PC-3 (cell line): ENCODE measurements around the gene CDH4. TPM values are rescaled to one million over a fixed set of nuclear protein-coding genes. Genes with fewer than 3 reads are reported as not detected.

ENCODE experiments used
- ATAC-seq: fragments of 200-7000 bp; cut with Tn5 transposase; 2 replicates; pipeline ENCODE4 v1.9.1; 2020; ENCODE audit warnings: mild to moderate bottlenecking, moderate library complexity
- BruUV-seq: library from RNA; stranded (reverse); fragments of 400-500 nt; replicated peaks from 2 replicates; lab custom pipeline; 2021; lab: Mats Ljungman, UMichigan
- CTCF ChIA-PET: fragments of 300-600 bp; sonication (Branson Sonifier 250); formaldehyde crosslinking; loops from one replicate; lab custom pipeline; 2022; ENCODE audit warnings: antibody characterized with exemption; lab: Charles Lee
- POLR2A ChIA-PET: fragments of 300-600 bp; sonication (Branson Sonifier 250); formaldehyde crosslinking; loops from one replicate; lab custom pipeline; 2022; ENCODE audit warnings: antibody characterized with exemption; ENCODE audit not compliant: unreplicated experiment; lab: Charles Lee
- DNase-seq: peaks from one replicate; pipeline ENCODE4 v3.0.0-alpha.2; 2015
- H2AFZ ChIP-seq: fragments of 300-600 bp; sonication (generic); 2 replicates; pipeline ENCODE4 v1.6.0; 2016; ENCODE audit warnings: antibody characterized with exemption, low read length
- H3F3A ChIP-seq: fragments of 300-600 bp; sonication (generic); one replicate; pipeline ENCODE4 v1.6.0; 2017; ENCODE audit warnings: antibody characterized with exemption, low read length, control low read depth, mild to moderate bottlenecking; ENCODE audit not compliant: unreplicated experiment
- H3K27ac ChIP-seq: fragments of 300-600 bp; sonication (generic); 2 replicates; pipeline ENCODE4 v1.5.1; 2016; ENCODE audit warnings: mild to moderate bottlenecking, low read length
- H3K27me3 ChIP-seq: fragments of 300-600 bp; sonication (generic); 2 replicates; pipeline ENCODE4 v1.6.1; 2016; ENCODE audit warnings: low read length, mixed read lengths
- H3K36me3 ChIP-seq: fragments of 300-600 bp; sonication (generic); 2 replicates; pipeline ENCODE4 v1.6.1; 2016; ENCODE audit warnings: low read depth, mixed run types, low read length, mixed read lengths
- H3K4me1 ChIP-seq: fragments of 300-600 bp; sonication (generic); 2 replicates; pipeline ENCODE4 v1.5.1; 2016; ENCODE audit warnings: low read length; ENCODE audit not compliant: insufficient read depth
- H3K4me2 ChIP-seq: fragments of 300-600 bp; sonication (generic); 2 replicates; pipeline ENCODE4 v1.6.0; 2016; ENCODE audit warnings: low read length
- H3K4me3 ChIP-seq: fragments of 300-600 bp; sonication (generic); 2 replicates; pipeline ENCODE4 v1.5.1; 2016; ENCODE audit warnings: mild to moderate bottlenecking, low read length, mixed read lengths
- H3K79me2 ChIP-seq: fragments of 300-600 bp; sonication (generic); 2 replicates; pipeline ENCODE4 v1.6.1; 2017; ENCODE audit warnings: low read length, mixed read lengths
- H3K9ac ChIP-seq: fragments of 300-600 bp; sonication (generic); 2 replicates; pipeline ENCODE4 v1.6.0; 2016; ENCODE audit warnings: mild to moderate bottlenecking, low read length
- H3K9me2 ChIP-seq: fragments of 300-600 bp; sonication (generic); replicated peaks from 2 replicates; pipeline ENCODE4 v1.6.1; 2016; ENCODE audit warnings: mixed run types, low read length, mixed read lengths
- H3K9me3 ChIP-seq: fragments of 300-600 bp; sonication (generic); 2 replicates; pipeline ENCODE4 v1.6.1; 2016; ENCODE audit warnings: low read length, mixed read lengths
- H4K20me1 ChIP-seq: fragments of 300-600 bp; sonication (generic); 2 replicates; pipeline ENCODE4 v1.6.1; 2016; ENCODE audit warnings: low read length, mixed read lengths
- EZH2 ChIP-seq: fragments of 300-600 bp; sonication (generic); IDR thresholded peaks from one replicate; pipeline ENCODE4 v1.6.1; 2017; ENCODE audit warnings: antibody characterized with exemption, mild to moderate bottlenecking, low read length; ENCODE audit not compliant: unreplicated experiment
- EZH2phosphoT487 ChIP-seq: fragments of 300-600 bp; sonication (generic); IDR thresholded peaks from 2 replicates; pipeline ENCODE4 v1.6.1; 2018; ENCODE audit warnings: mild to moderate bottlenecking, antibody characterized with exemption, low read length, borderline replicate concordance
- intact Hi-C: fragments of 100-400 bp; cut with micrococcal nuclease; formaldehyde crosslinking; loops from 2 replicates; pipeline ENCODE4 v1.9.0; 2023
- total RNA-seq: library from RNA; depleted of rRNA; stranded (reverse); fragments of >200 nt; gene quantifications from 2 replicates; pipeline ENCODE4 v1.2.3, GENCODE V29; 2014
- TF ChIP-seq, protein P1 (sequence below): fragments of 300-600 bp; sonication (generic); conservative IDR thresholded peaks from 2 replicates; pipeline ENCODE4 v1.5.1; 2017; ENCODE audit warnings: antibody characterized with exemption, low read depth, mild to moderate bottlenecking, low read length

The CDH4 gene
- total RNA-seq, 1 experiment from 2014 or later, result not detected

DNA sequence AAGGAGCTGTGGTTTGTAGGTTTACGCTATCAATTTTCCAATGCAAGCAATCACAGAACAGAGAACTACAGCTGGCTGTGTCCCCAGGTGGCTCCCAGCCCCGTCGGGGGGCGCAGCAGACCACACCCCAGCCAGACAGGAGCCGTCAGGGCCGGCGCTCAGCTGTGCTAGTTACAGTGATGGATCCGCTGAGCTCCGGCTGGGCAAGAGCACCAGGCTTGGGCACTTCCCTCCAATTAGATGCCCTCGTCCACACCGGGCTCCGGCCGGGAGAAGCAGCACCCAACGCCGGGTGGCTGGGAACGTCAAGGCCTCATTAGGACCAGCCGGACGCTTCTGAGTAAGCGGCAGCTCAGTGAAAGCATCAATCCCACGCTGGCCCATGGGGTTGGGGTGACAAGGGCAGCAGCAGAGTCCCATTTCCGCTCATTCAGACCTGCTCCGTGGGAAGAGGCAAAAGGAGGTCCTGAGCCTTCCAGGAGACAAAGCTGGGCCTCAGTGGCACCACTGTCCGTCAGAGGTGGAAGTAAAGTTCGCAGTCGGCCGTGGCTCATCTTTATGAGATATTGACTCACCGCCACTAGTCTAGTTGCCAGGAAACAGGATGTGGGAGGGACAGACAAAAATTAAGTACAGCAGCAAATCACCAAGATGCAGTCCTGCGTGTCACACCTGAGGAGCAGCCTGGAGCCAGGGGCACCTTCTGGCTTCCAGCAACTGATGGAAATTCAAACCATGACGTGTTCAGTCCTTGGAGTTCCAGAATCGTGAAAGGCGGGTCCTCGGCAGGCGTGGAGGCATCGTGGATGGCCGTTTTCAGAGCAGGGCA is 649.5 kb downstream of the CDH4 start:
- peak overlapping the region; percentile 13; the same call in 1 of the 2 replicates for H3K4me3 ChIP-seq
- peak overlapping the region; percentile 58 for H3K4me2 ChIP-seq
- H3K36me3 ChIP-seq, result no peaks in the 10 kb centered on the region
- peaks cover 8% of the 10 kb centered on the region; the same call in 1 of the 2 replicates for H3K4me1 ChIP-seq
- H2AFZ ChIP-seq, result peak overlapping the region; percentile 37; the same call in 1 of the 2 replicates
- peak; percentile 80 for DNase-seq
- H3K79me2 ChIP-seq, result no peaks in the 10 kb centered on the region
- H4K20me1 ChIP-seq, result no peaks in the 10 kb centered on the region
- no peak overlapping the region for H3K27ac ChIP-seq
- no peaks in the 10 kb centered on the region for H3K9me2 ChIP-seq
- no peak overlapping the region for H3K9ac ChIP-seq
- intact Hi-C loops, result no loop called here
- H3K9me3 ChIP-seq, result no peaks in the 10 kb centered on the region
- POLR2A ChIA-PET, result interaction anchor here (0.6 kb wide), 1 partner anchor 974 kb away, joined by 3 read pairs; no protein-coding TSS in a partner anchor
- H3K27me3 ChIP-seq, result peaks cover 60% of the 10 kb centered on the region
- CTCF ChIA-PET, result interaction anchor here (0.5 kb wide), 1 partner anchor 1400 kb away, joined by 4 read pairs; no protein-coding TSS in a partner anchor
- TF ChIP-seq EZH2phosphoT487 (no peak), EZH2 (no peak)
- TF ChIP-seq, protein P1, sequence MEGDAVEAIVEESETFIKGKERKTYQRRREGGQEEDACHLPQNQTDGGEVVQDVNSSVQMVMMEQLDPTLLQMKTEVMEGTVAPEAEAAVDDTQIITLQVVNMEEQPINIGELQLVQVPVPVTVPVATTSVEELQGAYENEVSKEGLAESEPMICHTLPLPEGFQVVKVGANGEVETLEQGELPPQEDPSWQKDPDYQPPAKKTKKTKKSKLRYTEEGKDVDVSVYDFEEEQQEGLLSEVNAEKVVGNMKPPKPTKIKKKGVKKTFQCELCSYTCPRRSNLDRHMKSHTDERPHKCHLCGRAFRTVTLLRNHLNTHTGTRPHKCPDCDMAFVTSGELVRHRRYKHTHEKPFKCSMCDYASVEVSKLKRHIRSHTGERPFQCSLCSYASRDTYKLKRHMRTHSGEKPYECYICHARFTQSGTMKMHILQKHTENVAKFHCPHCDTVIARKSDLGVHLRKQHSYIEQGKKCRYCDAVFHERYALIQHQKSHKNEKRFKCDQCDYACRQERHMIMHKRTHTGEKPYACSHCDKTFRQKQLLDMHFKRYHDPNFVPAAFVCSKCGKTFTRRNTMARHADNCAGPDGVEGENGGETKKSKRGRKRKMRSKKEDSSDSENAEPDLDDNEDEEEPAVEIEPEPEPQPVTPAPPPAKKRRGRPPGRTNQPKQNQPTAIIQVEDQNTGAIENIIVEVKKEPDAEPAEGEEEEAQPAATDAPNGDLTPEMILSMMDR, result no peak
- BruUV-seq, result no TSS peak
- peak; percentile 75 for ATAC-seq
- H3F3A ChIP-seq, result no peaks in the 10 kb centered on the region

GRCh38 chr20:61902221-61902869 is 650.3 kb downstream of the CDH4 start:
- Histone ChIP-seq H3K4me2 (peak overlapping the region; percentile 58), H3K4me1 (peaks cover 8% of the 10 kb centered on the region; the same call in 1 of the 2 replicates), H2AFZ (peak overlapping the region; percentile 37; the same call in 1 of the 2 replicates), H3K36me3 (no peaks in the 10 kb centered on the region), H3K79me2 (no peaks in the 10 kb centered on the region), H3K9me3 (no peaks in the 10 kb centered on the region), H3K27ac (no peak overlapping the region), H3F3A (no peaks in the 10 kb centered on the region), H3K27me3 (peaks cover 55% of the 10 kb centered on the region), H3K9ac (no peak overlapping the region), H3K9me2 (no peaks in the 10 kb centered on the region), H3K4me3 (peak overlapping the region; percentile 13; the same call in 1 of the 2 replicates), H4K20me1 (no peaks in the 10 kb centered on the region)
- peak; percentile 30 for ATAC-seq
- intact Hi-C loops, result no loop called here
- ChIA-PET CTCF (interaction anchor here (0.5 kb wide), 1 partner anchor 1400 kb away, joined by 4 read pairs; no protein-coding TSS in a partner anchor), POLR2A (no interaction called here)
- no peak for DNase-seq
- no TSS peak for BruUV-seq
- TF ChIP-seq EZH2 (no peak), EZH2phosphoT487 (no peak)
- TF ChIP-seq, protein P1, result no peak
